ENCODE data around the gene SLC22A23. TPM values are rescaled to one million over a fixed set of nuclear protein-coding genes. Genes with fewer than 3 reads are reported as not detected.

SLC22A23 gene
- total RNA-seq, 1 donor from 2014 or later = 102 TPM

- peaks cover 7% of the 10 kb centered on the region for H3K36me3 Mint-ChIP-seq (ENCODE audit: unreplicated experiment)
- H3K27ac Mint-ChIP-seq (ENCODE audit: unreplicated experiment) = no peak overlapping the region
- DNase-seq = no peak
- H3K4me3 Mint-ChIP-seq (ENCODE audit: unreplicated experiment) = no peak overlapping the region
- H3K4me1 Mint-ChIP-seq (ENCODE audit: low read depth, unreplicated experiment) = peaks cover 30% of the 10 kb centered on the region
- no peak for TF ChIP-seq CTCF (IDR thresholded peaks at IDR 0.05; ENCODE audit: partially characterized antibody, unreplicated experiment)
- no peaks in the 10 kb centered on the region for H3K9me3 Mint-ChIP-seq (ENCODE audit: unreplicated experiment)
- H3K27me3 Mint-ChIP-seq (ENCODE audit: unreplicated experiment) = peaks cover 2% of the 10 kb centered on the region
Measured at GRCh38 chr6:3408665-3409064, 48.2 kb downstream of the SLC22A23 start.

DNA sequence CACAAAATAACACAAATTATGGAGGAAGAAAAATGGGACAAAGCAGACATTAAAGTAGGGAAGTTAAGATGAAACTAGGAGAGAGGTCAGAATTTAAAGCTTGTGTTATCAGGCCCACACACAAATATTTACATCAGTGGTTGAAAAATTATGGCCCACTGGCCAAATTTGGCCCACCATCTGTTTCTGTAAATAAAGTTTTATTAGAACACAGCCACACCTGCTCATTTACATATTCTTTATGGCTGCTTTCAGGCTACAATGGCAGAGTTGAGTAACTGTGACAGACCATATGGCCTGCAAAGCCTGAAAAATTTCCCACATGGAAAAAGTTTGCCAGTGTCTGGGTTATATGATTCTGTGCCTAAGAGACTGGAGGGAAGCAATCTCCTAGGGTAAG is 49.0 kb downstream of the SLC22A23 start:
- Mint-ChIP-seq H3K27ac (ENCODE audit: unreplicated experiment) (no peak overlapping the region), H3K36me3 (ENCODE audit: unreplicated experiment) (peaks cover 5% of the 10 kb centered on the region), H3K4me1 (ENCODE audit: low read depth, unreplicated experiment) (peaks cover 37% of the 10 kb centered on the region), H3K4me3 (ENCODE audit: unreplicated experiment) (no peak overlapping the region), H3K27me3 (ENCODE audit: unreplicated experiment) (peaks cover 2% of the 10 kb centered on the region), H3K9me3 (ENCODE audit: unreplicated experiment) (no peaks in the 10 kb centered on the region)
- no peak for DNase-seq
- TF ChIP-seq CTCF (IDR thresholded peaks at IDR 0.05; ENCODE audit: partially characterized antibody, unreplicated experiment) = no peak

DNA sequence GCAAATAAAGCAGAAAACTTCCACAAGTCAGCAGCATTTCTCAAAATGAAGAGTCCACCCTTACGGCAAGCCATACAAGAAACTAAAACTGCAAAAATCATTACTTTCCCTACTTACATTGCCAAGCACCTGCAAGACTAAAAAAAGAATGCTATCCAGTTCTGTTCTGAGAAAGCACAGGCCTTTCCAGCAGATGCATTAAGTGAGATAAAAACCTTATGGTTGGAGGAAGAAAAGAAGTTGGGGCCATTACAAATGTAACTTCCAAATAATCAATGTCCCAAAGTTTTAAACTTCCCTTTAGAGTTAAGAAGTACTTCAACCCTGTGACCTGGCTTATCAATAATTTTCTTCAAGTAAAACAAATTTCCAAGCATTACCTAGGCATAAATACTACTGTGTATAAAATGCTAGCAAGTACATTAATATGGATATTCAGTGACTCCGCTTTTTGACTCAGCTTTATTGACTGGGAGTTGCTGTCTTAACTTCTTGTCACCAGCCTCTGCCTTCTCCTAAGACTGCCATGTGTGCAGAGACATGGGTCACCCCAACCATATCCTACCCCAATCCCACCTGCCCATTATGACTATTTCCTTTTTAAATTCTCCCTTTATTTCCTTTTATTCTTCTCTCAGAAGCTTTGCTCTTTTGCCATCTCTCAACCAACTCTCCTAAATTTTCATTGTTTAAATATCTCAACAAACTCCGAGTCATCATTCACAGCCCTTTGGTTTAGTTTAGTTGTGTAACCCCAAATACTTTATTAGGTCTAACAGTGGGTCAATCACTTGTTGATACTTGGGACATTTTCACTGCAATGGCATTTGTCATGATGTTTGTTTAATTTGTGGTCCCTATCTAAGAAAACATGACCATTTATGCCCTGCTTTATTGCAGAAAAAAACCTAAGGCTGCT is 49.7 kb downstream of the SLC22A23 start:
- no peaks in the 10 kb centered on the region for H3K9me3 Mint-ChIP-seq (ENCODE audit: unreplicated experiment)
- H3K36me3 Mint-ChIP-seq (ENCODE audit: unreplicated experiment) = no peaks in the 10 kb centered on the region
- H3K27ac Mint-ChIP-seq (ENCODE audit: unreplicated experiment) = peak overlapping the region; percentile 14
- TF ChIP-seq CTCF (IDR thresholded peaks at IDR 0.05; ENCODE audit: partially characterized antibody, unreplicated experiment) = no peak
- peaks cover 41% of the 10 kb centered on the region for H3K4me1 Mint-ChIP-seq (ENCODE audit: low read depth, unreplicated experiment)
- H3K27me3 Mint-ChIP-seq (ENCODE audit: unreplicated experiment) = peaks cover 2% of the 10 kb centered on the region
- H3K4me3 Mint-ChIP-seq (ENCODE audit: unreplicated experiment) = no peak overlapping the region
- DNase-seq = no peak

- H3K27ac Mint-ChIP-seq (ENCODE audit: unreplicated experiment) = peak overlapping the region; percentile 57
- H3K27me3 Mint-ChIP-seq (ENCODE audit: unreplicated experiment) = peaks cover 3% of the 10 kb centered on the region
- DNase-seq = no peak
- no peaks in the 10 kb centered on the region for H3K36me3 Mint-ChIP-seq (ENCODE audit: unreplicated experiment)
- no peaks in the 10 kb centered on the region for H3K9me3 Mint-ChIP-seq (ENCODE audit: unreplicated experiment)
- no peak for TF ChIP-seq CTCF (IDR thresholded peaks at IDR 0.05; ENCODE audit: partially characterized antibody, unreplicated experiment)
- peaks cover 47% of the 10 kb centered on the region for H3K4me1 Mint-ChIP-seq (ENCODE audit: low read depth, unreplicated experiment)
- H3K4me3 Mint-ChIP-seq (ENCODE audit: unreplicated experiment) = no peak overlapping the region
Measured at GRCh38 chr6:3406362-3406821, 50.5 kb downstream of the SLC22A23 start.

GRCh38 chr6:3405679-3406078 is 51.2 kb downstream of the SLC22A23 start:
- Mint-ChIP-seq H3K27me3 (ENCODE audit: unreplicated experiment) (peaks cover 3% of the 10 kb centered on the region), H3K36me3 (ENCODE audit: unreplicated experiment) (no peaks in the 10 kb centered on the region), H3K4me3 (ENCODE audit: unreplicated experiment) (no peak overlapping the region), H3K9me3 (ENCODE audit: unreplicated experiment) (no peaks in the 10 kb centered on the region), H3K27ac (ENCODE audit: unreplicated experiment) (no peak overlapping the region), H3K4me1 (ENCODE audit: low read depth, unreplicated experiment) (peaks cover 42% of the 10 kb centered on the region)
- no peak for DNase-seq
- no peak for TF ChIP-seq CTCF (IDR thresholded peaks at IDR 0.05; ENCODE audit: partially characterized antibody, unreplicated experiment)

Data from glutamatergic neuron (in vitro differentiated cells).